BJ (cell line): Measurements from ENCODE around the gene SLX1A. TPM values are rescaled to one million over a fixed set of nuclear protein-coding genes. Genes with fewer than 3 reads are reported as not detected.
"Not testable (repeated sequence)": the region's sequence is repeated elsewhere in the genome, so short reads cannot be mapped to it uniquely, and the experiment has no call there.

ENCODE experiments used
- CTCF ChIA-PET: fragments of 350-600 bp; formaldehyde crosslinking; extraction: SDS; loops from one replicate; lab custom pipeline; 2021; ENCODE audit warnings: antibody characterized with exemption, inconsistent platforms; lab: Yijun Ruan, JAX
- POLR2A ChIA-PET: fragments of 300-600 bp; sonication (Branson Sonifier 250); formaldehyde crosslinking; extraction: SDS; loops from one replicate; lab custom pipeline; 2021; ENCODE audit warnings: antibody characterized with exemption; lab: Charles Lee
- DNase-seq: peaks from one replicate; pipeline ENCODE4 v3.0.0-alpha.2; 2011; ENCODE audit warnings: low read depth
- H3K27me3 ChIP-seq: 2 replicates; pipeline ENCODE4 v1.6.0; 2011; ENCODE audit warnings: low read length; ENCODE audit not compliant: control insufficient read depth, insufficient read depth
- H3K36me3 ChIP-seq: 2 replicates; pipeline ENCODE4 v1.5.1; 2011; ENCODE audit warnings: low read length; ENCODE audit not compliant: control insufficient read depth, insufficient read depth
- H3K4me3 ChIP-seq: 2 replicates; pipeline ENCODE4 v1.5.1; 2011; ENCODE audit warnings: low read depth, mild to moderate bottlenecking, control low read depth, low read length
- polyA plus RNA-seq: library from polyadenylated mRNA; depleted of rRNA; stranded (reverse); fragments of >200 nt; gene quantifications from 2 replicates; pipeline ENCODE4 v1.2.3, GENCODE V29; 2011; rRNA removed
- small RNA-seq: library from RNA; depleted of rRNA; stranded (forward); fragments of <200 nt; gene quantifications from one replicate; pipeline ENCODE3, GENCODE V24; 2012; ENCODE audit warnings: low replicate concordance, low read depth; ENCODE audit not compliant: insufficient read length

The SLX1A gene
- polyA plus RNA-seq, 1 experiment = 19.8 TPM

GRCh38 chr16:30205541-30206236 lies 12.0 kb downstream of the SLX1A start:
- H3K36me3 ChIP-seq, POLR2A ChIA-PET, H3K27me3 ChIP-seq, CTCF ChIA-PET, DNase-seq: not testable (repeated sequence)
- peak overlapping the region; percentile 36 for H3K4me3 ChIP-seq

GRCh38 chr16:30206252-30206651 lies 12.6 kb downstream of the SLX1A start:
- H3K36me3 ChIP-seq, POLR2A ChIA-PET, CTCF ChIA-PET, DNase-seq, H3K27me3 ChIP-seq: not testable (repeated sequence)
- H3K4me3 ChIP-seq = peak overlapping the region; percentile 36; the same call in 1 of the 2 replicates

- CTCF ChIA-PET, DNase-seq, H3K27me3 ChIP-seq, H3K36me3 ChIP-seq, H3K4me3 ChIP-seq, POLR2A ChIA-PET: not testable (repeated sequence)
Measured at GRCh38 chr16:30207063-30207704, 13.5 kb downstream of the SLX1A start.

DNA sequence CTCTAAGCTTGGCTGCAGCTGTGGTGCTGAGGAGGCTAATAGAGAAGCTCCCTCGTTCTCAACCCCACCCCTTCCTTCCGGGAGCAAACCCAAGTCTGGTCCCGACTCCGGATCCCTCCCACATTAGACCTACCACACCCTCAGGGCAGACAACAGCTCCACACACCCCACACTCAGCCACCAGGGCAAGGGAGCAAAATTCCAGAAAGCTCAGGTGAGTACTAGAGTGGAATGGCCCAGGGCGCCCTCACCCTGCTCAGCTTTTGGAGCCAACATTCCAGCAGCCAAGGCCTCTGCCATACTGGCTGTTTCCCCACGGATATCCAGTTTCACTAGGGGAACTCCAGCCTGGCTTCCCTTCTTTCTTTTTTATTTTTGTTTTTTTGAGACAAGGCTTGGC lies 15.4 kb downstream of the SLX1A start:
- H3K4me3 ChIP-seq, H3K27me3 ChIP-seq, DNase-seq, H3K36me3 ChIP-seq, CTCF ChIA-PET, POLR2A ChIA-PET: not testable (repeated sequence)

DNA sequence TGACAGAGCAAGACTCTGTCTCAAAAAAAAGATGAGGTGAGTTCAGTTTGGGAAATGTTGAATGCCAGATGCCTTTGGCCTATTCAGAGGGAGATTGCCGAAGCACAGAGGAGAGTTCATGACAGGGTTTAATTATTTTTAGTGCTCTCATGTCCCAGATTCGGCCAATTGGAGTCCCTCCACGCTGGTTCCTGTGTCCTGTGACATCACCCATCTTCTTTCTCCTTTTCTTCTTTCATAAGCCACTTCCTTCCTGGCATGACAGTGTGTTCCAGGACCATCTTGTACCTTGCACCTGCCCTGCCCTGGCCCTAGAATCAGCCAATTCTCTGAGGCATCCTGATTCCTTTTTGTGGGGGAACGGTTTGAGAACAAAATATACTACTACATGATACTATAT lies 17.7 kb downstream of the SLX1A start:
- H3K27me3 ChIP-seq, H3K36me3 ChIP-seq, CTCF ChIA-PET, DNase-seq, POLR2A ChIA-PET, H3K4me3 ChIP-seq: not testable (repeated sequence)

- H3K4me3 ChIP-seq, DNase-seq, POLR2A ChIA-PET, H3K36me3 ChIP-seq, CTCF ChIA-PET, H3K27me3 ChIP-seq: not testable (repeated sequence)
Measured at GRCh38 chr16:30217082-30217481, 23.4 kb downstream of the SLX1A start.

Small RNA genes within 50 kb of the gene (small RNA-seq; reads per million reads assigned to genes)
- not detected for gene AC106782.4

Other genes starting within 250 kb of the SLX1A start
- 112 and 146 TPM in 2 replicates for gene TMEM219, start 231.8 kb upstream of the SLX1A start, polyA plus RNA-seq
- gene TAOK2, start 220.0 kb upstream of the SLX1A start, polyA plus RNA-seq = 17.4 and 24.3 TPM in 2 replicates
- 7.7 and 9.6 TPM in 2 replicates for gene HIRIP3, start 198.3 kb upstream of the SLX1A start, polyA plus RNA-seq
- 34.5 and 35.6 TPM in 2 replicates for gene INO80E, start 197.6 kb upstream of the SLX1A start, polyA plus RNA-seq
- 0.26 and 0.64 TPM in 2 replicates for gene DOC2A, start 182.8 kb upstream of the SLX1A start, polyA plus RNA-seq
- gene C16orf92, start 170.7 kb upstream of the SLX1A start, polyA plus RNA-seq = not detected in 2 replicates
- gene TLCD3B, start 162.6 kb upstream of the SLX1A start, polyA plus RNA-seq = 0.06 and 0.13 TPM in 2 replicates
- gene ALDOA, start 128.1 kb upstream of the SLX1A start, polyA plus RNA-seq = 754 and 1,788 TPM in 2 replicates
- 143 and 209 TPM in 2 replicates for gene PPP4C, start 117.9 kb upstream of the SLX1A start, polyA plus RNA-seq
- 0.04 TPM in 2 replicates for gene TBX6, start 102.0 kb upstream of the SLX1A start, polyA plus RNA-seq
- 34.6 and 49.1 TPM in 2 replicates for gene YPEL3, start 97.7 kb upstream of the SLX1A start, polyA plus RNA-seq
- 1.2 and 2.0 TPM in 2 replicates for gene GDPD3, start 80.3 kb upstream of the SLX1A start, polyA plus RNA-seq
- 94.8 and 168 TPM in 2 replicates for gene MAPK3, start 70.7 kb upstream of the SLX1A start, polyA plus RNA-seq
- 1.6 and 2.6 TPM in 2 replicates for gene CORO1A, start 10.3 kb upstream of the SLX1A start, polyA plus RNA-seq
- gene BOLA2B, start 209 bp upstream of the SLX1A start, polyA plus RNA-seq = 32.0 and 50.2 TPM in 2 replicates
- 6.2 TPM in 2 replicates for gene SULT1A3, start 5.4 kb downstream of the SLX1A start, polyA plus RNA-seq
- gene NPIPB13, start 54.6 kb downstream of the SLX1A start, polyA plus RNA-seq = 0.92 and 0.93 TPM in 2 replicates
- gene CD2BP2, start 161.4 kb downstream of the SLX1A start, polyA plus RNA-seq = 48.2 and 50.3 TPM in 2 replicates
- gene TBC1D10B, start 176.6 kb downstream of the SLX1A start, polyA plus RNA-seq = 11.3 and 16.5 TPM in 2 replicates
- 0.59 and 0.69 TPM in 2 replicates for gene MYL11, start 180.9 kb downstream of the SLX1A start, polyA plus RNA-seq
- 0.17 and 0.22 TPM in 2 replicates for gene SEPTIN1, start 188.7 kb downstream of the SLX1A start, polyA plus RNA-seq
- gene ZNF48, start 201.5 kb downstream of the SLX1A start, polyA plus RNA-seq = 2.8 and 4.6 TPM in 2 replicates
- gene ZNF771, start 213.7 kb downstream of the SLX1A start, polyA plus RNA-seq = 6.8 and 7.9 TPM in 2 replicates
- 27.5 and 33.9 TPM in 2 replicates for gene DCTPP1, start 236.2 kb downstream of the SLX1A start, polyA plus RNA-seq